MM.1S (cell line): ENCODE measurements around the gene PIK3R4.

Experiments used
- DNase-seq: peaks from one replicate; pipeline ENCODE4 v3.0.0-alpha.2; 2015
- H2AFZ ChIP-seq: fragments of 300-600 bp; sonication (generic); 2 replicates; pipeline ENCODE4 v1.6.0; 2016; ENCODE audit warnings: antibody characterized with exemption, low read length
- H3F3A ChIP-seq: fragments of 300-600 bp; sonication (generic); 2 replicates; pipeline ENCODE4 v1.6.1; 2016; ENCODE audit warnings: mild to moderate bottlenecking, antibody characterized with exemption, low read length, moderate library complexity, mixed read lengths; ENCODE audit not compliant: insufficient read depth
- H3K27ac ChIP-seq: fragments of 300-600 bp; sonication (generic); 2 replicates; pipeline ENCODE4 v1.5.1; 2016; ENCODE audit warnings: mild to moderate bottlenecking, low read length
- H3K27me3 ChIP-seq: fragments of 300-600 bp; sonication (generic); replicated peaks from 2 replicates; pipeline ENCODE4 v1.6.0; 2016; ENCODE audit warnings: low read length; ENCODE audit not compliant: insufficient read depth
- H3K36me3 ChIP-seq: fragments of 300-600 bp; sonication (generic); replicated peaks from 2 replicates; pipeline ENCODE4 v1.6.1; 2016; ENCODE audit warnings: mild to moderate bottlenecking, low read length, mixed read lengths; ENCODE audit not compliant: insufficient read depth
- H3K4me1 ChIP-seq: fragments of 300-600 bp; sonication (generic); 2 replicates; pipeline ENCODE4 v1.6.1; 2016; ENCODE audit warnings: low read length, mixed read lengths
- H3K4me2 ChIP-seq: fragments of 300-600 bp; sonication (generic); 2 replicates; pipeline ENCODE4 v1.6.0; 2016; ENCODE audit warnings: low read depth, low read length
- H3K4me3 ChIP-seq: fragments of 300-600 bp; sonication (generic); 2 replicates; pipeline ENCODE4 v1.5.1; 2016; ENCODE audit warnings: low read length, mixed read lengths
- H3K79me2 ChIP-seq: fragments of 300-600 bp; sonication (generic); 2 replicates; pipeline ENCODE4 v1.6.1; 2016; ENCODE audit warnings: mixed run types, low read length, mixed read lengths
- H3K9ac ChIP-seq: fragments of 300-600 bp; sonication (generic); 2 replicates; pipeline ENCODE4 v1.6.1; 2016; ENCODE audit warnings: low read length, mixed read lengths
- H3K9me2 ChIP-seq: fragments of 300-600 bp; sonication (generic); replicated peaks from 2 replicates; pipeline ENCODE4 v1.6.1; 2016; ENCODE audit warnings: mild to moderate bottlenecking, low read length, mixed read lengths; ENCODE audit not compliant: insufficient read depth
- H3K9me3 ChIP-seq: fragments of 300-600 bp; sonication (generic); replicated peaks from 2 replicates; pipeline ENCODE4 v1.6.1; 2016; ENCODE audit warnings: mild to moderate bottlenecking, low read length, mixed read lengths; ENCODE audit not compliant: insufficient read depth
- H4K20me1 ChIP-seq: fragments of 300-600 bp; sonication (generic); 2 replicates; pipeline ENCODE4 v1.6.1; 2016; ENCODE audit warnings: mild to moderate bottlenecking, low read length, moderate library complexity, mixed read lengths; ENCODE audit not compliant: insufficient read depth
- CTCF ChIP-seq: fragments of 300-600 bp; sonication (generic); IDR thresholded peaks from 2 replicates; pipeline ENCODE4 v1.5.1; 2016; ENCODE audit warnings: antibody characterized with exemption, low read length, mixed read lengths
- EZH2 ChIP-seq: fragments of 300-600 bp; sonication (generic); optimal IDR thresholded peaks from 2 replicates; pipeline ENCODE3; 2017; ENCODE audit warnings: low read depth, mild to moderate bottlenecking, antibody characterized with exemption, low read length, mixed read lengths
- EZH2phosphoT487 ChIP-seq: fragments of 300-600 bp; sonication (generic); IDR thresholded peaks from 2 replicates; pipeline ENCODE4 v1.6.1; 2018; ENCODE audit warnings: antibody characterized with exemption, low read length

The PIK3R4 gene

GRCh38 chr3:130789782-130790322 is 43.2 kb upstream of the PIK3R4 start:
- H3K9me3 ChIP-seq, result no peaks in the 10 kb centered on the region
- DNase-seq, result no peak
- no peaks in the 10 kb centered on the region for H3K4me1 ChIP-seq
- H3K36me3 ChIP-seq, result no peaks in the 10 kb centered on the region
- H3K4me3 ChIP-seq, result no peak overlapping the region
- H3K4me2 ChIP-seq, result no peak overlapping the region
- no peak for TF ChIP-seq EZH2phosphoT487
- TF ChIP-seq CTCF, result no peak
- no peak for TF ChIP-seq EZH2
- no peaks in the 10 kb centered on the region for H3K27me3 ChIP-seq
- no peak overlapping the region for H2AFZ ChIP-seq
- no peaks in the 10 kb centered on the region for H3K79me2 ChIP-seq
- H3K27ac ChIP-seq, result no peak overlapping the region
- H3K9ac ChIP-seq, result no peak overlapping the region
- H4K20me1 ChIP-seq, result no peaks in the 10 kb centered on the region
- no peaks in the 10 kb centered on the region for H3F3A ChIP-seq
- no peaks in the 10 kb centered on the region for H3K9me2 ChIP-seq

DNA sequence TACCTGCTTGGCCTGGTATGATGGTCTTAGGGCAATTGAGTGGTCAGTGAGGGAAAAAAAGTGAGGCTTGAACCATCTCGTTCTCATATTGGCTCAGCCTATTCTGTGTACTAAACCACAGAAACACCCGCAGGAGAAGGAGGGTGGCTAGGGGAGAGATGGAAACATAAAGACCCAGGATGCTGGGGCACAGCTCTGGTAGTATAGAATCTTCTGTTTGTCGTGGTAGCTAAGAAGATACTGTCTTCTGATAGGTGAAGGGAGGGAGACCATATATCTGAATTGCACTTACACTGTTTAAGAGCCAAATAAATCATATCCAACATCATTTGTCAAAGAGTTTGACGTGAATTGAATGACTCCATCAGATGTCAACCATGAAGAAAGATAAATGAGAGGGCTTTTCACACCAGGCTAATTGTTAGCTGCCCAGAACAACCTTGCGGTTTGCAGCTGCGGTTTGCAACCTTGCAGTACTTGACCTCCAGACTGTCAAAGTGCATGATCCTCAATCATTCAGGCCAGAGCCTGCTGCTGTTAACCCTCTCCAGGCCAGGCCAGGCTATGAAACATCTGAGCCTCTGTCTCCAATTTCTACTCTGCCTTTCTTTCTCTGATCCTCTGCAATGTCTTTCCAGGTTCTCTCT is 40.9 kb upstream of the PIK3R4 start:
- H4K20me1 ChIP-seq, result no peaks in the 10 kb centered on the region
- H3K79me2 ChIP-seq, result no peaks in the 10 kb centered on the region
- H2AFZ ChIP-seq, result no peak overlapping the region
- no peak overlapping the region for H3K4me2 ChIP-seq
- no peak overlapping the region for H3K9ac ChIP-seq
- no peaks in the 10 kb centered on the region for H3F3A ChIP-seq
- DNase-seq, result no peak
- no peak overlapping the region for H3K4me3 ChIP-seq
- H3K27me3 ChIP-seq, result no peaks in the 10 kb centered on the region
- H3K9me3 ChIP-seq, result no peaks in the 10 kb centered on the region
- H3K4me1 ChIP-seq, result no peaks in the 10 kb centered on the region
- H3K9me2 ChIP-seq, result no peaks in the 10 kb centered on the region
- no peaks in the 10 kb centered on the region for H3K36me3 ChIP-seq
- no peak overlapping the region for H3K27ac ChIP-seq
- TF ChIP-seq EZH2phosphoT487 (no peak), EZH2 (no peak), CTCF (no peak)

DNA sequence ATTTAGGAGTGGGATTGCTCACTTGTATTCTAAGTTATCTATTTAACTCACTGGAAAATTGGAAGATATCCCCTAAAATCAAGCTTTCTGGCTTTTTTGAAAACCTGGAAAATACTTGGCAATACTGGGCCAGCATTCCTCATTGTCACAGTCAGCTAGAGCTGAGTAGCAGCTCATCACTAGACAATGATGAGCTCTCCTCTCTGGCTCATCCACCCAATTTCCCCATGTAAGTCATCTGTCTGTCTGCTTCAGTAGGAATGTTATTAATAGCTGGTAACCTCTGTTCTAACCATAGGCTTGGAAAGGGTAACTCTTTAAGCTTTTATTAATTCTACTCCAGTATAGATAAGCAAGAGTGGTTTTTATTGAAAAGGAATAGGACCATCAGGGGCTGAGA is 39.7 kb upstream of the PIK3R4 start:
- no peaks in the 10 kb centered on the region for H3K9me2 ChIP-seq
- no peaks in the 10 kb centered on the region for H3K9me3 ChIP-seq
- H4K20me1 ChIP-seq, result no peaks in the 10 kb centered on the region
- DNase-seq, result no peak
- no peak overlapping the region for H3K9ac ChIP-seq
- no peaks in the 10 kb centered on the region for H3K36me3 ChIP-seq
- H3K27ac ChIP-seq, result no peak overlapping the region
- H3K27me3 ChIP-seq, result no peaks in the 10 kb centered on the region
- TF ChIP-seq EZH2 (no peak), EZH2phosphoT487 (no peak), CTCF (no peak)
- H3K4me1 ChIP-seq, result no peaks in the 10 kb centered on the region
- no peaks in the 10 kb centered on the region for H3K79me2 ChIP-seq
- no peak overlapping the region for H3K4me2 ChIP-seq
- no peak overlapping the region for H3K4me3 ChIP-seq
- H2AFZ ChIP-seq, result no peak overlapping the region
- no peaks in the 10 kb centered on the region for H3F3A ChIP-seq
